ENCODE data around the gene CFAP221.

The CFAP221 gene

DNA sequence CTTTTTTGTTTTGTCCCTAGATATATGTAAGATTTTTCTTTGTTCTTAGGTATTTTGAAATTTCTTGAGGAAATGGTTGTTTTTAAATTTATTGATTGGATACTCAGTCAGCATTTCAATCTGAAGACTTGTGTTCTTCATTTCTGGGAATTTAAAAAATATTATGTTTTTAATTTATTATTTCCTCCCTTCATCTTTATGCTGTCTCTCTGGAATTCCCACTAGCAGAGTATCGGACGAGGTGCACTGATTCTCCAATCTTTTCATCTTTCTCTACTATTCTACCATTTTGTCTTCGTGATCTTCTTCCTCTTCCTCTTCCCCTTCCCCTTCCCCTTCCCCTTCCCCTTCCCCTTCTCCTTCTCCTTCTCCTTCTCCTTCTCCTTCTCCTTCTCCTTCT is 32.3 kb upstream of the CFAP221 start:
- no peak overlapping the region for H3K27ac ChIP-seq (ENCODE audit: low read length, poor library complexity, severe bottlenecking)
- no peak overlapping the region for H3K14ac ChIP-seq (ENCODE audit: low read length in 2 of 2)
- no peak overlapping the region for H2BK120ac ChIP-seq (ENCODE audit: low read depth, low read length)
- H3K4ac ChIP-seq (ENCODE audit: low read depth in 1 of 2, low read length in 2 of 2) = no peak overlapping the region
- no peak overlapping the region for H2AFZ ChIP-seq (ENCODE audit: low read depth, low read length)
- 82% methylated on average over 3 of the region's 3 CpGs for WGBS
- no peak overlapping the region for H4K8ac ChIP-seq (ENCODE audit: low read length)
- DNase-seq = no peak
- peaks cover 0 to 29% of the 10 kb centered on the region in 2 experiments for H3K27me3 ChIP-seq (ENCODE audit: control insufficient read depth in 1 of 2, insufficient read depth in 1 of 2, low read length in 2 of 2)
- no peaks in the 10 kb centered on the region for H3K4me1 ChIP-seq (ENCODE audit: control insufficient read depth, insufficient read depth, low read depth, low read length)
- H2BK15ac ChIP-seq (ENCODE audit: low read depth, poor library complexity, severe bottlenecking) = no peak overlapping the region
- no peak overlapping the region for H2BK5ac ChIP-seq (ENCODE audit: low read depth, low read length, poor library complexity, severe bottlenecking)
- H3K79me1 ChIP-seq (replicated peaks; ENCODE audit: low read length, poor library complexity, severe bottlenecking) = no peaks in the 10 kb centered on the region
- H3K9ac ChIP-seq (ENCODE audit: low read length) = no peak overlapping the region
- H2AK5ac ChIP-seq (ENCODE audit: low read length, severe bottlenecking) = no peak overlapping the region
- H2BK12ac ChIP-seq (ENCODE audit: low read length in 2 of 2) = no peak overlapping the region
- no peak overlapping the region for H3K23ac ChIP-seq (ENCODE audit: low read length in 2 of 2)
- H4K91ac ChIP-seq (ENCODE audit: low read length) = no peak overlapping the region
- H3K36me3 ChIP-seq (ENCODE audit: control insufficient read depth in 1 of 2, insufficient read depth in 2 of 2, low read depth in 1 of 2, low read length in 2 of 2) = no peaks in the 10 kb centered on the region
- H3K4me2 ChIP-seq (ENCODE audit: low read length, poor library complexity, severe bottlenecking) = no peak overlapping the region
- H3K4me3 ChIP-seq (ENCODE audit: insufficient read depth in 1 of 2, low read depth in 1 of 2, low read length in 2 of 2) = no peak overlapping the region
- H3K18ac ChIP-seq (ENCODE audit: low read depth in 1 of 2, low read length in 2 of 2) = no peak overlapping the region
- no peaks in the 10 kb centered on the region for H3K9me3 ChIP-seq (ENCODE audit: control insufficient read depth, low read length)

- Histone ChIP-seq H3K4me1 (ENCODE audit: control insufficient read depth, insufficient read depth, low read depth, low read length) (no peaks in the 10 kb centered on the region), H3K27me3 (ENCODE audit: control insufficient read depth in 1 of 2, insufficient read depth in 1 of 2, low read length in 2 of 2) (peaks cover 0 to 33% of the 10 kb centered on the region in 2 experiments), H3K23ac (ENCODE audit: low read length in 2 of 2) (no peak overlapping the region), H3K9me3 (ENCODE audit: control insufficient read depth, low read length) (no peaks in the 10 kb centered on the region), H3K9ac (ENCODE audit: low read length) (no peak overlapping the region), H2BK12ac (ENCODE audit: low read length in 2 of 2) (no peak overlapping the region), H2AFZ (ENCODE audit: low read depth, low read length) (no peak overlapping the region), H2BK5ac (ENCODE audit: low read depth, low read length, poor library complexity, severe bottlenecking) (no peak overlapping the region), H3K4ac (ENCODE audit: low read depth in 1 of 2, low read length in 2 of 2) (no peak overlapping the region), H3K14ac (ENCODE audit: low read length in 2 of 2) (no peak overlapping the region), H4K91ac (ENCODE audit: low read length) (no peak overlapping the region), H3K79me1 (replicated peaks; ENCODE audit: low read length, poor library complexity, severe bottlenecking) (no peaks in the 10 kb centered on the region), H3K18ac (ENCODE audit: low read depth in 1 of 2, low read length in 2 of 2) (no peak overlapping the region), H3K4me2 (ENCODE audit: low read length, poor library complexity, severe bottlenecking) (no peak overlapping the region), H4K8ac (ENCODE audit: low read length) (no peak overlapping the region), H2AK5ac (ENCODE audit: low read length, severe bottlenecking) (no peak overlapping the region), H3K4me3 (ENCODE audit: insufficient read depth in 1 of 2, low read depth in 1 of 2, low read length in 2 of 2) (no peak overlapping the region), H3K27ac (ENCODE audit: low read length, poor library complexity, severe bottlenecking) (no peak overlapping the region), H2BK15ac (ENCODE audit: low read depth, poor library complexity, severe bottlenecking) (no peak overlapping the region), H3K36me3 (ENCODE audit: control insufficient read depth in 1 of 2, insufficient read depth in 2 of 2, low read depth in 1 of 2, low read length in 2 of 2) (no peaks in the 10 kb centered on the region), H2BK120ac (ENCODE audit: low read depth, low read length) (no peak overlapping the region)
- DNase-seq = no peak
- WGBS = 83% methylated on average over 1 of the region's 1 CpG
Measured at GRCh38 chr2:119512946-119513345, 31.3 kb upstream of the CFAP221 start.

DNA sequence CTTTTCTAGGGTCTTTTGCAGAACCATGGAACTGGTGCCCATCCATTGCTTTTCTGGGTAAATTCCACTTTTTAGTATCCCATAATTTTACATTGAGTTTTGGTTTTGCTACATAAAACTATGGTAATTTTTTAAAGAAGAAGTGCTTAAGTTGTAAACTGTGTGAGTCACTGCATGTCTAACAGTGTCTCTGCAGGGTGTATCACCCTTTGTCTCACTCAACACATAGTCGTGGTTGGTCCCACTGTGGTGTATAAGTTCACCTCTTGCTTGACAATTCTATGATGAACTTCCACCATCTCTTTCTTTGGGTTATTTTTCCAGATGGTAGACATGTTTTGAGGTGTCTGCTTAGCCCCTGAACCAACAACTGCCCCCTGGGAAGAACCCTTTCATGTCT is 30.4 kb upstream of the CFAP221 start:
- Histone ChIP-seq H2BK12ac (ENCODE audit: low read length in 2 of 2) (no peak overlapping the region), H3K23ac (ENCODE audit: low read length in 2 of 2) (no peak overlapping the region), H2BK120ac (ENCODE audit: low read depth, low read length) (no peak overlapping the region), H2BK15ac (ENCODE audit: low read depth, poor library complexity, severe bottlenecking) (no peak overlapping the region), H3K36me3 (ENCODE audit: control insufficient read depth in 1 of 2, insufficient read depth in 2 of 2, low read depth in 1 of 2, low read length in 2 of 2) (no peaks in the 10 kb centered on the region), H3K4me3 (ENCODE audit: insufficient read depth in 1 of 2, low read depth in 1 of 2, low read length in 2 of 2) (no peak overlapping the region), H3K4me1 (ENCODE audit: control insufficient read depth, insufficient read depth, low read depth, low read length) (no peaks in the 10 kb centered on the region), H3K4ac (ENCODE audit: low read depth in 1 of 2, low read length in 2 of 2) (no peak overlapping the region), H2AK5ac (ENCODE audit: low read length, severe bottlenecking) (no peak overlapping the region), H3K9me3 (ENCODE audit: control insufficient read depth, low read length) (no peaks in the 10 kb centered on the region), H3K79me1 (replicated peaks; ENCODE audit: low read length, poor library complexity, severe bottlenecking) (no peaks in the 10 kb centered on the region), H4K8ac (ENCODE audit: low read length) (no peak overlapping the region), H3K27me3 (ENCODE audit: control insufficient read depth in 1 of 2, insufficient read depth in 1 of 2, low read length in 2 of 2) (peaks cover 7 to 35% of the 10 kb centered on the region in 2 experiments), H3K27ac (ENCODE audit: low read length, poor library complexity, severe bottlenecking) (no peak overlapping the region), H2AFZ (ENCODE audit: low read depth, low read length) (no peak overlapping the region), H3K9ac (ENCODE audit: low read length) (no peak overlapping the region), H3K14ac (ENCODE audit: low read length in 2 of 2) (no peak overlapping the region), H3K18ac (ENCODE audit: low read depth in 1 of 2, low read length in 2 of 2) (no peak overlapping the region), H4K91ac (ENCODE audit: low read length) (no peak overlapping the region), H3K4me2 (ENCODE audit: low read length, poor library complexity, severe bottlenecking) (no peak overlapping the region), H2BK5ac (ENCODE audit: low read depth, low read length, poor library complexity, severe bottlenecking) (no peak overlapping the region)
- DNase-seq = no peak
- WGBS = 50% methylated on average over 1 of the region's 1 CpG

GRCh38 chr2:119516121-119516520 is 28.1 kb upstream of the CFAP221 start:
- no peak overlapping the region for H2BK12ac ChIP-seq (ENCODE audit: low read length in 2 of 2)
- WGBS = 60% methylated on average over 1 of the region's 2 CpGs

More at GRCh38 chr2:119516121-119516520, 28.1 kb upstream of the CFAP221 start:
- Histone ChIP-seq H3K4me1 (ENCODE audit: control insufficient read depth, insufficient read depth, low read depth, low read length) (no peaks in the 10 kb centered on the region), H3K79me1 (replicated peaks; ENCODE audit: low read length, poor library complexity, severe bottlenecking) (no peaks in the 10 kb centered on the region), H2BK120ac (ENCODE audit: low read depth, low read length) (no peak overlapping the region), H2BK15ac (ENCODE audit: low read depth, poor library complexity, severe bottlenecking) (no peak overlapping the region), H2AFZ (ENCODE audit: low read depth, low read length) (no peak overlapping the region), H3K18ac (ENCODE audit: low read depth in 1 of 2, low read length in 2 of 2) (no peak overlapping the region), H2AK5ac (ENCODE audit: low read length, severe bottlenecking) (no peak overlapping the region), H3K27ac (ENCODE audit: low read length, poor library complexity, severe bottlenecking) (no peak overlapping the region), H4K91ac (ENCODE audit: low read length) (no peak overlapping the region), H3K4me2 (ENCODE audit: low read length, poor library complexity, severe bottlenecking) (no peak overlapping the region), H2BK5ac (ENCODE audit: low read depth, low read length, poor library complexity, severe bottlenecking) (no peak overlapping the region), H3K36me3 (ENCODE audit: control insufficient read depth in 1 of 2, insufficient read depth in 2 of 2, low read depth in 1 of 2, low read length in 2 of 2) (no peaks in the 10 kb centered on the region), H3K9ac (ENCODE audit: low read length) (no peak overlapping the region), H3K4ac (ENCODE audit: low read depth in 1 of 2, low read length in 2 of 2) (no peak overlapping the region), H3K27me3 (ENCODE audit: control insufficient read depth in 1 of 2, insufficient read depth in 1 of 2, low read length in 2 of 2) (peaks cover 7 to 31% of the 10 kb centered on the region in 2 experiments), H3K4me3 (ENCODE audit: insufficient read depth in 1 of 2, low read depth in 1 of 2, low read length in 2 of 2) (no peak overlapping the region), H3K23ac (ENCODE audit: low read length in 2 of 2) (no peak overlapping the region), H4K8ac (ENCODE audit: low read length) (no peak overlapping the region), H3K14ac (ENCODE audit: low read length in 2 of 2) (no peak overlapping the region), H3K9me3 (ENCODE audit: control insufficient read depth, low read length) (no peaks in the 10 kb centered on the region)
- DNase-seq = no peak
